Fibroblast of gingiva (primary cell): ENCODE measurements around the gene GTF2H3.

ENCODE experiments used
- DNase-seq: peaks from one replicate; pipeline ENCODE4 v3.0.0-alpha.2; 2011; ENCODE audit warnings: low read depth

GTF2H3 gene

DNA sequence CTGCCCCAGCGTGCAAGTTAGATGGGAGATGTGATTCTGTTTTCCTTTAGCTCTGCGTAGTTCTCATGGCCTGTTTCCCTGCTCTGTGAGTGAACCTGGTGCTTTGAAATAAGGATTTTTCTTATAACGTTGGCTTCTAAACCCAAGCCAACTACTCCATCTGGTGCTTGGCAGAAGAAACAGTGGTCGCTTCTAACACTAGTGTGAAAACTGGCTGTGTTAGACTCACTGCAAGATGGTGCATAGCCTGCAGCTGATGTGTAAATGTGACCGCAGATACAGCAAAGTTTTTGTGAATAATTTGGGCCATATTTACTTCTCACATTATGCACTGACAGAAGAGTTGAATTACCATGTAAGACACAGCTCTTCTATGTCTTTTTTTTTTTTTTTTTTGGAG is 12.2 kb downstream of the GTF2H3 start:
- DNase-seq = no peak

DNA sequence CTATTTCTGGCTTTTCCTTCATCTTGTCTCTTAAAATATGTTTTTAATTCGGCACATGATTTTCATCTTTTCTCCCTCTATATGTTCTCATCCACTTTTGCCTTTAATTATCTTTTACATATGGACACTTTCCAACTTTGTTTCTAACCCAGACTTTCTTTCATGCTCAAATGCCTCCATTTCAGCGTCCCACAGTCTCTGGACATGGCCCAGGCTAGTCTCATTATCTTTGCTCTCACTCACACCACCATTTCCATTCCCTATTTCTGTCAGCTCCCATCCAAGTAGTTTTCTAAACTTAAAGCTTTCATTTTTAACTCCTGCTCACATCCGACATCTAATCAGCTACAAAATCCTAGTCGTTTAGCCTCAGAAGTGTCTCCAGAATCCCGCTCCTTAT is 14.8 kb downstream of the GTF2H3 start:
- DNase-seq = no peak

DNA sequence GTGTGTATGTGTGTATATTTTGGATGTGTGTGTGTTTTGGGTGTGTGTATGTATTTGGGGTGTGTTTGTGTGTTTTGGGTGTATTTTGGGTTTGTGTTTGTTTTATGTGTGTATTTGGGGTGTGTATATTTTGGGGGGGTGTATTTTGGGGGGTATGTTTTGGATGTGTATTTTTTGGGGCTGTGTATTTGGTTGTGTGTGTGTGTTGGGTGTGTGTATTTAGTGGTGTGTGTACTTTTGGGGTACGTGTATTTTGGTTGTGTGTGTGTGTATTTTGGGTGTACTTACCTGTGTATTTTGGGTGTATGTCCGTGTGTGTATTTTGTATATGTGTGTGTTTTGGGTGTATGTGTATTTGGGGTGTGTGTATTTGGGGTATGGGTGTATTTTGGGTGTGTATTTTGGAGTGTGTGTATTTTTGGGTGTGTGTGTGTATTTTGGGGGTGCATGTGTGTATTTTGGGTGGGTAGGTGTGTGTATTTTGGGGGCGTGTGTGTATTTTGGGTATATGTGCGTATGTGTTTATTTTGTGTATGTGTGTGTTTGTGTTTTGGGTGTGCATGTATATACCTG is 20.6 kb downstream of the GTF2H3 start:
- DNase-seq = no peak

DNA sequence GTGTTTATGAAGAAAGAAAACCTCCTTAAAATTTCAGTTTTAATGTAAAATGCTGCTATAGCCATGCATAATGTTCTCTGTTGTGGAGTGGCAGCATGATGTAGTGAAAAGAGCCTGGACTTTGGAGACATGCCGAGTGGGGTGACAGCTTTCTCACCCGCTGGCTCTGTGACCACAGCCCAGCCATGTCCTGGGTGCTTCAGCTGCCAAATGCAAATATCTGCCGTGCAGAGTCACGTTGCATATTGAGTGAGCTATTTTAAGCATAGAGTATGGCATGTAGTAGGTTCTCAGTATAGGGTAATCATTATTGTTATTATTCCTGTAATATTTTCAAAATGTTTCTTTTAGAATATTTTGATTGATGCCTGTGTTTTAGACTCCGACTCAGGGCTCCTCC is 21.8 kb downstream of the GTF2H3 start:
- DNase-seq = no peak

DNA sequence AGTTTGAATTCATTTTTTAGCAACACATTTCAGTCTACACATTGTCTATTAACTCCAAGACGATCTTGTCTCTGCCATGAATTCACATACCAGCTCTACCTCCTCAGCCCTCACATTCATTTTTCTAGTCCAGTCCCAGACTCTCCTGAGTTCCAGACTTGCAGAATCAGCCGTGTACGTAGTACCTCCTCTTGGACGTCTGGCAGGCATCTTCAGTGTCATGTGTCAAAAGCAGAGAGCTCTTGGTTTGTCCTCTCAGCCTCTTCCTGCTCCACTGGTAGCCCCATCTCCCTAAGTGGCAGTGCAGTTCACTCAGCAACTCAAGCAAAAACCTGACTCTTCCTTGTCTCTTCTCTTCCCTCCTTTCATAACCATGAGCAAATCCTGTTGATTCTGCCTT is 22.8 kb downstream of the GTF2H3 start:
- DNase-seq = no peak

DNA sequence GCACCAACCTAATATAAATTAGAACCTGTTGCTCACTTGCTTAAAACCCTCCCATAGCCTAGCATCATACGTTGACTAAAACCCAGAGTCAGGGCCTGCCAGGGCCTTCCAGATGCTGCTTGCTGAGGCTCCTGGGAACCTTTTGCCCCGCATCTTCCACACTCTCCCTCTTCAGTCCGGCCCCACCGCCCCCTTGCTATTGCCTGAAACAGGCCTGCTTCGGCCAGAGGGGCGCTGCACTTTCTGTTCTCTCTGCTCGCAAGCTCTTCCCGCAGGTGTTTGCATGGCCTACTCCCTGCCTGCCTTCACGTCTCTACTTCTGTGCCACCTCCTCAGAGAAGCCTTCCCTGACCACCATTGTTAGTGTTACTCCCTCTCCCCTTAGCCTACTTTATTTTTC is 23.6 kb downstream of the GTF2H3 start:
- no peak for DNase-seq

DNA sequence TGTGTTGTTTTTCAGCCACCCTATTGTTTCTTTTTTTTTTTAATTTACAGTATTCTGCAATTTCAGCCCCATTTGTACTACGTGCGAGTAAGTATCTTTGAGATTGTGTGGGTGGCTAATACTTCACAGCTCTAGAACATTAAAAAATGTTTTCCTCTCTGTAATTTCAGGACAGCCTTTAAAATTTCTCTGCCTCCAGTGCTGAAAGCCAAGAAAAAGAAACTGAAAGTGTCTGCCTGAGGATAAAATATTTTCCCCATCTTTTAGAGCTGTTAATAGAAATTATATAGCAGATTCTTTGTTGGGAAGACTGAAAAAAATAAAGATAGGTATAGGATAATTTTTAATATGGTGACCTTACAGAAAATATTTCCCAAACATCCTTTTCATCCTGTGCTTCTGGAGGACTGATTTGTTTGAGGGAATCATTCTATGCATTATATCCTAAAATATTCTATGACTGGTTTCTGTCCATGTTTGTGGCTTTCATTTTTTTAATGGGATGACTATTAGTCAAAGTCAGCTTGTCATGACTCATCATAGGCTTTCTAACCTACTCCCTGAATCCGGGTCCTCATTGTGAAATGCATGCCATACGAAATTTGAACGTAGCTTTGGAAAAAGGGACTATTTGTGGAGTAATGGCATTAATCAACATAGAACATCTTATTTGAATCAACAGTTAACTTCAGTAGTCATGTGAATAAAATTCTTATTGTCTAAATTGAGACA is 26.5 kb downstream of the GTF2H3 start:
- DNase-seq = peak; percentile 95

DNA sequence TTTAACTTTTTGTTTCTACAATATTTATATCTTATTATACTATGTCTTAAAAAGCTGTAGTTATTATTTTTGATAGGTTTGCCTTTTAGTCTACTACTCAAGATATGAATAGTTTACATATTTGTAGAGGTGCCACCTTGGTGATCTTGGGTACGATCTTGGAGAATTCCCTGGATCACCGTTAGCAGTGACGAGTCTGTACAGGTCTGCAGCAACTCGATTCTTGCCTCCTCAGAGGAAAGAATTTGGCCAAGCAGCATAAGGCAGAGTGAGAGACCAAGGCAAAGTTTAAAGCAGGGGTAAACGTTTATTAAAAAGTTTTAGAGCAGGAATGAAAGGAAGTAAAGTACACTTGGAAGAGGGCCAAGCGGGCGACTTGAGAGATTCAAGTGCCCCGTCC is 34.1 kb downstream of the GTF2H3 start:
- DNase-seq = no peak

DNA sequence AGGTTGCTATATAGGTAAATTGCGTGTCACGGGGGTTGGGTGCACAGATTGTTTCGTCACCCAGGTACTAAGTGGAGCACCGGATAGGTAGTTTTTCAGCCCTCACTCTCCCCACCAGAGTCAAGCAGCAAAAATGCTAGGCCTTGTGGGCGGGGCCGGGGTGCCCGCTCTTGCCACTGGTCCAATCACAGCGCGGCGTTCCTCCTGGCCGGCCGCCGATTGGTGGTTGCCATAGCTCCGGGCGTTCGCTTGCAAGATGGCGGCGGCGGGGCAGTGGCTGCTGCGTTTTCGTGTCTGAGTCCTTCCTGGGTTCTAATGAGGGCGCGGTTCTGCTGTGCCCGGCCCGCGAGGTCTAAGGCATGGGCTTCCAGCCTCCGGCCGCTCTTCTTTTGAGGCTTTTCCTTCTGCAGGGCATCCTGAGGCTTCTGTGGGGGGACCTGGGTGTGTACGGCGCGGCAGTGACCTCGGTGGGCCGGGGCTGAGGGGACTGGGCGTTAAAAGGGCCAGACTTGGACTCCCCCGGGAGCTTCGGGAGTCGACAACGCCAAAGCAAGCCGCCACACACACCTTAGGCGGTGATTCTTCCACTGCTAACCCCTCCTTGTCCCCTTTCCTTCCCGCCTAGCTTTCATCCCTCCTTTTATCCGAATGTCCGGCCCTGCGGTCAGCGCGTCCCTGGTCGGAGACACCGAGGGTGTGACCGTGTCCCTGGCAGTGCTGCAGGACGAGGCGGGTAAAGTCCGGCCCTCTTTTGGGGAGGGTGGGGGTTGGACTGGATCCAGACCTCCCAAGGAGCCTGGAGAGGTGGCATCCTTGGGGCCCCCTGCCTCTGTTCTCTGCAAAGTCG is 37.5 kb downstream of the GTF2H3 start, which contains the start of gene TCTN2:
Gene TCTN2 (plus strand): TSS at position 232 of the 847 bp plus-strand sequence. CDS start 128 bp downstream, at position 360.
- DNase-seq = peak; percentile 90

DNA sequence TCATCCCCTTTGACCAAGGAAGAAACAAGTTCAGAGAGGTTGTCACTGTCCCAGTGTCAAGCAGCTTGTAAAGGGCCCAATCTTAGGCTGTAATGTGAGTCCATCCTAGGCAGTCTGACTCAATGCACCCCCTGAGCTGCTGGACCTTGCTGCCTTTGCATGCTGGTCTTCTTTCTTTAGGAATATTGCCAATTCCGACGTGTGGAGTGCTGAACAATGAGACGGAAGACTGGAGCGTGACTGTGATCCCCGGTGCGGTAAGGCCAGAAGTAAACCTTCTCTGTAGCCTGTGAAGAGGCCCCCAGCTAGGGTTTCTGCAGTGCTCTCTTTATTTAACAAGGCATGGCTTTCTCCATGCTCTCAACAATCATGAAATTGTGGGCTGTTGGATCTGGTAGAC is 38.2 kb downstream of the GTF2H3 start:
- DNase-seq = peak; percentile 14

DNA sequence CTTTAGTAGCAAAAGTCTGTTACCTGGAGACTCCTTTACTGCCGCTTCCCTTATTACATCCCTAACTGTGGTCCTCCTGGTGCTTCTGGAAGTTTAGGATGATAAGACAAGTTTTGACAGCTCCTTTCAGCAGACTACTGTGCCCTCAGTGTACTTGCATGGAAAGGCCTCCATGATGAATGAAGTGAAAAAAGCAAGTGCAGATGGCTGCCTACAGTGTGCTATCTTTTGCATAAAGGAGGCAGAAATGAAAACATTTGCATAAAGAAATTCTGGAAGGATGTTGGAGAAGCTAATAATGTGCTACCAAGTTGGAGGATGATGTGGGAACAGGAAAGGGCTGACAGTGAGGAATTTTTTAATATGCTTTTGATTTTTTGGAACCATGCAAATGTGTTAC is 41.8 kb downstream of the GTF2H3 start:
- DNase-seq = no peak

DNA sequence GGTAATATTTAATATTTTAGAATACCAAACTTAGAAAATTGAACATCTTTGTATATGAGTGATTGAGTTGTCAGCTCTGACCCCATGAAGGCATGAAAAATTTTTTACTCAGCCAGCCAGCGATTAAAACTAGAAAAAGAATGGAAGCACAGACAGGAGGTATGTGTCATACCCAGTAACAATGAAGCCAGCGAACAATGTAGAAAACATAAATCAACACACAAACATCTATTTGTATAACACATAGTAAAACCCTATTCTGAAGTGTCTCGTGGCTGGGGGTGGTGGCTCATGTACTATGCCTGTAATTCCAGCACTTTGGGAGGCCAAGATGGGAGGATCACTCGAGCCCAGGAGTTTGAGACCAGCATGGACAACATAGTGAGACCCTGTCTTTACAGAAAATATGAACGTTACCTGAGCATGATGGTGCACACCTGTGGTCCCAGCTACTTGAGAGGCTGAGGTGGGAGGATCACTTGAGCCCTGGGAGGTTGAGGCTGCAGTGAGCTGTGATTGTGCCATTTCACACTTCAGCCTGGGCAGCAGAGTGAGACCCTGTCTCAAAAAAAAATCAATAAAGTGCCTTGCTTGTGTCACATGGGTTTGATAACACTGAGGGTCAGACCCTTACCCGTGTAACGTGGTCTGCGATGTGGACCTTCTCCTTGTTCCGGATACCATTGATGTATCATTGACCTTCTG is 43.1 kb downstream of the GTF2H3 start:
- no peak for DNase-seq

DNA sequence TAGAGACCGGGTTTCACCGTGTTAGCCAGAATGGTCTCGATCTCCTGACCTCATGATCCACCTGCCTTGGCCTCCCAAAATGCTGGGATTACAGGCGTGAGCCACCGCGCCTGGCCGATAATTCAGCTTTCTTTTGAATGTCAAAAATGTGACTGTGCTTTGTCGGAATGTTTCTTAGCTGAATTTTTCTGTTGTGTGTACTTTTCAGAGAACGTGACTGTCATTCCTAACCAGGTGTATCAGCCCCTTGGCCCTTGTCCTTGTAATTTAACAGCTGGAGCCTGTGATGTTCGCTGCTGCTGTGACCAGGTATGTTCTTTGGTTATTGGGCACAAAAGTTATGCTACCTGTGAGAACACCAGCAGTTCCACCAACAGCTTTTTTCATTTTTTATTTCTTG is 45.4 kb downstream of the GTF2H3 start:
- no peak for DNase-seq

DNA sequence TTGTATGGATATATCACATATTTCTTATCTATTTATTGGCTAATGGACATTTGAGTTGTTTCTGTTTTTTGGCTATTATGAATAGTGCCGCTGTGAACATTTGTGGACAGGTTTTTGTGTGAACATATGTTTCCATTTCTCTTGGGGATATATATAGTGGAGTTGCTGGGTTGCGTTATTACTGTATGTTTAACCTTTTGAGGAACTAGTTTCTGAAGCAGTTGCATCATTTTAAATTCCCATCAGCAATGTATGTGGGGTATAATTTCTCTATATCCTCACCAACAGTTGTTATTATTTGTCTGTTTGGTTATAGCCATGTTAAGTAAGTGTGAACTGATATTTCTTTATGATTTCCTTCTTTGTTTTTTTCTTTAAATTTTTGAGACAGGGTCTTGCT is 48.0 kb downstream of the GTF2H3 start:
- no peak for DNase-seq

DNA sequence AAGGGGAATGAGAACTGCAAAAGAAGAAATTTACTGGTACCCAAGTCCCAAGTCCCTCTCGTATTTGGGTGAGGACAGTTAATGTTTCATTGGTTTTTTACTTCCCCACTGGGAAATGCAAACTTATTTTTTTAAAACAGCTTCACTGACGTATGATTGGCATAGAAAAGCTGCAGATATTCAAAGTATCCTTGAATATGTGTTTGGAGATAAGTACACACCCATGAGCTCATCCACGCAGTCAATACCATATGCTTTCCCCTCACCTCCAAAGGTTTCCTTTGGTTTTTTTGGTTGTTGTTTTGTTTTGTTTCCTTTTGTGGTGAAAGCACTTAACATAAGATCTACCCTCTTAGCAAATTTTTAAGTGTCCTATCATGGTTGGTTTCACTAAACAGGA is 50.3 kb downstream of the GTF2H3 start:
- DNase-seq = no peak

DNA sequence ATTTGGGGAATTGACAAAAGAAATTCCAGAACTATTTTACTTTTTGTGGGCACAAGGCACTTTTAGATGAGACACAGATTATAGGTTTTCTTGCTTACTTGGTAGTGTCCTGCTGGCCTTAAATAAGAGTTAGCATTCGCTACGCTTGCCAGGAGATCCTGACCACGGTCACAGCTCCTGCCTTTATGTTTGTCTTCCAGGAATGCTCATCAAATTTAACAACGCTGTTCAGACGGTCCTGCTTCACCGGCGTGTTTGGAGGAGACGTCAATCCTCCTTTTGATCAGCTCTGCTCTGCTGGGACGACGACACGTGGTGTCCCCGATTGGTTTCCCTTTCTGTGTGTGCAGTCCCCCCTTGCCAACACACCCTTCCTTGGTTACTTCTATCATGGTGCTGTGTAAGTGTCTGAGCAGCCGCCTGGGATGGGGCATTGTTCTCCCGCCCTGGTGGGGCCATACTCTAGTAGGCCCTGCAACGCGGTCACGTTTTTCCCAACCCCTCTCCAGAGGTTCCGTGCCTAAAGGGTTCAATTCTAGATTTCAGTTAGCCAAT is 53.1 kb downstream of the GTF2H3 start:
- no peak for DNase-seq

DNA sequence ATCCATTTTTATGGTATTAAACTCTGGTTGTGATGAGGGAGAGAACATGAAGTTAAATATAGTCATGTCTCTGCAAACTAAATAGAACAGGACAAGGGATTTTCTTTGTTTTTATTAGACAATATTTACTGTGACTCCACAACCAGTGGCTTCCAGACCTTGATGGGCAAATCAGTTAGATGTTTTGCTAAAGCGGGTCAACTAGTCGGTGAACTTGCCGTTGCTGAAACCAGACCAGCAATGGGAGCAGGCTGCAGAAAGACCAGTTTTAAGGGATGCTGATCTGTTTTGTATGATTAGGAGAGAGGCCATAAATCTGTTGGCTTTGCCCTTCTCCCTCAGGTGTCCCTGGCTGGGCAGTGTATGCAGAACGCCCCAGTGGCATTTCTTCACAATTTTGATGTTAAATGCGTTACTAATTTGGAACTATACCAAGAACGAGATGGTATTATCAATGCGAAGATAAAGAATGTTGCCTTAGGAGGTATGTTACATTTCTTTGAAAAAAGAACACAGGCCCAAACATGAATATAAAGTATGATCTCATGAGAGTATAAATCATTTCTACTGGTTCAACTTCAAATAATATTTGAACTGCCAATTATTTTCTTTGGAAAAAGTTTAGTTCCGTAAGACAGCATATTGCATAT is 56.7 kb downstream of the GTF2H3 start:
- no peak for DNase-seq

DNA sequence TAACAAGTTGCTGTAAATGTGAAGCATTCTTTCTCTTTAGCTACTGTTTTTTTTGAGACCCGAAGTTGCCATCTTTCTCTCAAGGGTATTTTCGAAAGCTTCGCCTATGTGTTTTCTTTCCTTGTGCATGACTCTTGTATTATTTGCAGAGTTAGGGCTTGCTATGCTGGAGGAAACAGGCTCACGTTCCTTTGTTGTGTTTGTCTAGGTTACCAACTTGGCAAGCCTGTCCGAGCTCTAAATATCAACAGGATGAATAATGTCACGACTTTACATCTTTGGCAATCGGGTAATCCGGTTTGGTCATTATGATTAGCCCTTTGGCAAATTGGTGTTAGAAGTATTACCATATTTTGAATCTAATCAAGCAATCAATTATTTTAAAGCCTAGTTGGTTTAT is 62.6 kb downstream of the GTF2H3 start:
- DNase-seq = no peak

DNA sequence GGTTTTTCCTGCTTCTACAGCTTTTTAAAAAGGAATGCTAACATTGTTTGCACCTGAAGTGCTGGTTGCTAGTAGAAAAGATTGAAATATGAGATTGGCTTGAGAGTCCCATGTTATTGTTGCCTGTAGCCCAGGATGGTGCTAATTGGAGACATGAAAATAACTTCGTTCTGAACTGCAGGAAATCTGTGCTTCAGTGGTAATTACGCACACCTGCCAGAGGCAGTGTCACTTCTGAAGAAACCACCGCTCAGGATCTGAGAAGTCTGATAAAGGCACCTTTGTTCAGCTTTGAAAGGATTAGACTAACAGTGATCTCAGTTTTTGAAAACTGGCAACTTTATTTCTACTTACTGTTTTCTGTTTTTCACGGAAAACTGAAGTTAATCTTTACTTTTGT is 63.0 kb downstream of the GTF2H3 start:
- DNase-seq = no peak

DNA sequence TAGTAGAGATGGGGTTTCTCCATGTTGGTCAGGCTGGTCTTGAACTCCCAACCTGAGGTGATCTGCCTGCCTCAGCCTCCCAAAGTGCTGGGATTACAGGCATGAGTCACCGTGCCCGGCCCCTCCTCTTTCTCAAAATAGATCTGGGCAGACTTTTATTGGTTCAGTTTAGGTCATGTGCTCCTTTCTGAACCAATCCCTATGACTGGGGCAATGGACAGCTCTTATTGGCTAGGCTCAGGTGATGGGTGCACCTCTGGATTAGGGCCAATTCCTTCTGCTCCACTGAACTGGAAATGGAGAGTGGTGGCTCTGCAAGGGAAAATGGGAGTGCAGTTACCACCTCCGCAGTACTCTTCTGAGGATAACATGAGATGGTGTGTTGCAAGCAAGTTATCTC is 72.3 kb downstream of the GTF2H3 start:
- DNase-seq = no peak

DNA sequence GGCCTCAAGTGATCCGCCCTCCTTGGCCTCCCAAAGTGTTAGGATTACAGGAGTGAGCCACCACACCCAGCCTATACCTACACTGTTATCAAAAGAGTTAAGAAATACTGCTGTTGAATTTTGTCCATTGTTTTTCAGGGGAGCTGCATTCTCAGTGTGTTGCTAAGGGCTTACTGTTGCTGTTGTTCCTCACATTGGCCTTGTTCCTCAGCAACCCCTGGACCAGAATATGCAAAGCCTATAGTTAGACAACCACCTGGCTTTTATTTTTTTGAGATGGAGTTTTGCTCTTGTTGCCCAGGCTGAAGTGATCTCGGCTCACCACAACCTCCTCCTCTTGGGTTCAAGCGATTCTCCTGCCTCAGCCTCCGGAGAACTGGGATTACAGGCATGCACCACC is 73.8 kb downstream of the GTF2H3 start:
- DNase-seq = no peak
